Measurements from ENCODE around the gene ACAP1.
"Not testable (repeated sequence)": the region's sequence is repeated elsewhere in the genome, so short reads cannot be mapped to it uniquely, and the experiment has no call there.

ACAP1 gene

DNA sequence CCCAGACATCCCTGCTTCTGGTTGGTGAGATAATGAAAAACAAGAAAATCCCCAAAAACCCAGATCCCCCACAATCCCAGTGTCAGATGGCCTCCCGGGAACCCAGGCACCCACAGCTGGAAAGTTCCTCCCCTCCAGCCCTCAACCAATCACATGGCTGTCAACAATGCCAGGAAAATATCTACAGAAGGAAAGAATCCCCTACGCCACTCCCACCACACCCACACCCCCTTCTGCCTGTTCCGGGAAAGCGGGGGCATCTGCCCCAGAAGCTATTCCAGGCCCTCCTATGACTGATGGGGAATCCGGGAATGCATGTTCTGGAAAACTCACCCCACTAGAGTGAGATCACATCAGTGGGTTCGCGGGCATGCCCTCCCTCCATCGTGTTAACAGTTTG, 20.4 kb downstream of the ACAP1 start:
- no peak for DNase-seq

- DNase-seq = no peak
These were observed 21.1 kb downstream of the ACAP1 start for GRCh38 chr17:7357381-7357780.

DNA sequence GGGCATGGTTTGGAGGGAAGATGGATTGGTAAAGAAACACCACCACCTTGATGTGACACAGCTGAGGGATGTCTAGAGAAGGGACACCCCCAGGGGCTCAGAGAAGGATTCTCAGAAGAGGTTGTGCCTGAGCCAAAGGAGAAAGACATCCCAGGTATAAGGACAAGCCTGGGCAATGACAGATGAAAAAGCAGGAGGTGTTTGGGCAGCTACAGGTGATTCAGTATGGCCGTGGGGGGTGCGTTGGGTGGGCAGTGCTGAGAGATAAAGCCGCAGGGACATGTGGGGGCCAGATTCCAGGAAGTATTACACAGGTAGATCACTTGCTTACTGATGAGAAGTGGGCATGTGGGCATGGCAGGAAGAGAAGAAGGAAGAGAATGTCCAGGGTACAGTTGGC, 25.6 kb downstream of the ACAP1 start:
- DNase-seq = no peak

GRCh38 chr17:7363311-7363710, 27.0 kb downstream of the ACAP1 start:
- no peak for DNase-seq

DNA sequence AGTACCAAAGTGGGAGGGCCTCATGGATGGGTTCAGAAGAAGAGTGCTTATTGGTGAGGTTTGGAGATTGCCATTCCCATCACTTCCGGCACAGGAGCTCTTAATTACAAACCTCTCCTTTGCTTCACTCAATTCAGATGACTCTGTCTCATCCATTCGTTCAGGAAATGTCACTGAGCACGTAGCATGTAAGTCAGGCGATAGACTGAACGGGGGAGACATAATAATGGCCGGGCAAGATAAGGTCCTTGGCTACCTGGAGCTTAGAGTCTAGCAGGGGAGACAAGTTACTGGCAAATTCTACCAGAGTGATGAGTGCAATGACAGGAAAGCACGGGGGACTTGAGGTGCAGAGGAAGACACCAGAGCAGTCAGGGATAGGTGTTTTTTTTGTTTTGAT, 29.6 kb downstream of the ACAP1 start:
- DNase-seq = not testable (repeated sequence)

- no peak for DNase-seq
These were observed 30.8 kb downstream of the ACAP1 start for GRCh38 chr17:7367083-7367482.

- no peak for DNase-seq
These were observed 31.7 kb downstream of the ACAP1 start for GRCh38 chr17:7367918-7368598.

- not testable (repeated sequence) for DNase-seq
These were observed 32.3 kb downstream of the ACAP1 start for GRCh38 chr17:7368599-7368994.

DNA sequence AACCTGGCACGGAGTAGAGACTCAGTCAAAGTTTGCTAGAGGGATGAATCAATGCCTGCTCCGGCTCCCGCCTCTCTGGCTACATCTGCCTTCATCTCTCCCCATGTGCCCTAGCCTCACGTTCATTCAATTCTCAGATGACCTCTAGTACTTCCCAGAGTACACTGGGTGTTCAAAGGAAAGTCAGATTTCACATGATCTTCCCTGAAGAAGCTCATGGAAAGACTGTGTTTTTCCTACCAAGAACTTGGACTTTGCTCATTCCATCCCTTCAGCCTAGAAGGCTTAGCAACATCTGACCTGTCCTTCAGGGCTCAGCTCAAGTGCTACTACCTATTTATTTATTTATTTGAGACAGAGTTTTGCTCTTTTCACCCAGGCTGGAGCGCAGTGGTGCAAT, 33.5 kb downstream of the ACAP1 start:
- DNase-seq = no peak

DNA sequence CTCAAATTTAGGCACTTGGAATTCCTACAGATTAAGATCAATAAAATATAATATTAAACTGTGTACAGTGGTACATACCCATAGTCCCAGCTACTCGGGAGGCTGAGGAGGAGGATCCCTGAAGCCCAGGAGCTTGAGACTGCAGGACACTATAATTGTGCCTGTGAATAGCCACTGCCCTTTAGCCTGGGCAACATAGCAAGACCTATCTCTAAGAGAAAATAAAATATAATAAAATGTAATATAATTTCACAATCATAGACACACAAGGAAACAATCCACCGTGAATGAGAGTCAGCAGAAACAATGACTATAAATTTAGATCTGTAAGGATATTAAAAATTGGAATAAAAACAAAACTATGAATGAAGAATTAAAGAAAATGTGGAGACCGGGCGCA, 34.5 kb downstream of the ACAP1 start:
- no peak for DNase-seq

GRCh38 chr17:7374353-7374752, 38.0 kb downstream of the ACAP1 start:
- DNase-seq = no peak

GRCh38 chr17:7379134-7379533, 42.8 kb downstream of the ACAP1 start:
- no peak for DNase-seq

- DNase-seq = no peak
These were observed 44.0 kb downstream of the ACAP1 start for GRCh38 chr17:7380321-7380720.

- DNase-seq = no peak
These were observed 44.7 kb downstream of the ACAP1 start, which contains the start of gene TNK1 for GRCh38 chr17:7380855-7381683. TSS of gene TNK1 (plus strand) at chr17:7381089. CDS start at chr17:7382927, 1,838 bp downstream.

DNA sequence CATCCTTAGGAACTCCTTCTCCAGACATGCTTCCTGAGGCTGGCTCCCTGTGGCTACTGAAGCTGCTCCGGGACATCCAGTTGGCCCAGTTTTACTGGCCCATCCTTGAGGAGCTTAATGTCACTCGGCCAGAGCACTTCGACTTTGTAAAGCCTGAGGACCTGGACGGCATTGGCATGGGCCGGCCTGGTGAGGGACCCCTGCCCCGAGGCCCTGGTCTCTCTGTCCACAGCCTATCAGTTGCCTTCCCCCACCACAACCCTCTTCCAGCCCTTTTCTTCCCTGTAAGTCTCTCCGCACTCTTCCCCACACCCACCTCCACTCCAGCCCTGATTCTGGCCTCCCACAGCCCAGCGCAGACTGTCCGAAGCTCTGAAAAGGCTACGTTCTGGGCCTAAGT, 46.6 kb downstream of the ACAP1 start:
- no peak for DNase-seq

- no peak for DNase-seq
These were observed 47.0 kb downstream of the ACAP1 start for GRCh38 chr17:7383371-7383741.

DNA sequence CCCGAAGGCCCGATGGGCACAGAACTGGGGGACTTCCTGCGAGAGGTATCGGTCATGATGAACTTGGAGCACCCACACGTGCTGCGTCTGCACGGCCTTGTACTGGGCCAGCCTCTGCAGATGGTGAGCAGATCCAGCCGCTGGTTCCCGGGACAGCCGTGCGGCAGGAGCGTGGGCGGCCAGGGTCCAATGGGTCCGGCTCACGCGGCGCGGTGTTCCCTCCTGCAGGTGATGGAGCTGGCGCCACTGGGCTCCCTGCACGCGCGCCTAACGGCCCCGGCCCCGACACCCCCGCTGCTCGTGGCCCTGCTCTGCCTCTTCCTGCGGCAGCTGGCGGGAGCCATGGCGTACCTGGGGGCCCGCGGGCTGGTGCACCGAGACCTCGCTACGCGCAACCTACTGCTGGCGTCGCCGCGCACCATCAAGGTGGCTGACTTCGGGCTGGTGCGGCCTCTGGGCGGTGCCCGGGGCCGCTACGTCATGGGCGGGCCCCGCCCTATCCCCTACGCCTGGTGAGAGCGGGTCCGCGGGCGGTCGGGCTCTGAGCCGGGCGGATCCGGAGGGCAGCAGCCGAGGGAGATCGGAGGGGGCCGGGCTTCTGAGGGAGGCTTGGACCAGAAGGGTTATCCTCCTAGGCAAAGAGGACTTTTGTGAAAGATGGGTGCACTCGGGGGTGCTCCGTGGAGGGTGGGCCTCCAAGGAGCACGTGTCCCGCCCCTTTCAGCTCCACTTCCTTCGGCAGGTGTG, 47.6 kb downstream of the ACAP1 start:
- DNase-seq = peak; percentile 78

DNA sequence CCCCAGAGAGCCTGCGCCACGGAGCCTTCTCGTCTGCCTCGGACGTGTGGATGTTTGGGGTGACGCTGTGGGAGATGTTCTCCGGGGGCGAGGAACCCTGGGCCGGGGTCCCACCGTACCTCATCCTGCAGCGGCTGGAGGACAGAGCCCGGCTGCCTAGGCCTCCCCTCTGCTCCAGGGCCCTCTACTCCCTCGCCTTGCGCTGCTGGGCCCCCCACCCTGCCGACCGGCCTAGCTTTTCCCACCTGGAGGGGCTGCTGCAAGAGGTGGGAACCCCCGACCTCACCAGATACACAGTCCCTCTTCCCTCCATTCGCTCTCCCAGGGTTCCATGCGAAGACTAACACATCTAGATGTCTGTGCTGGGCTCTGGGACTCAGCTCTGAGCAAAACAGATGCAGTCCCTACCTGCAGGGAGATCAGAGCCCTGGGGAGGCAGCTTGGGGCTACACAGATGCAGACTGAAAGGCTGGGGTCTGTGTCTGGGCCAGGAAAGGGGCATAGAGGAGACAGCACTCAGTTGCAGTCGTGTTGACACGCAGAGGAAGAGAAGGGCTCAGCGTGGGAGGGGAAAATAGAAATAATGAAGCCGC, 48.3 kb downstream of the ACAP1 start:
- DNase-seq = no peak

DNA sequence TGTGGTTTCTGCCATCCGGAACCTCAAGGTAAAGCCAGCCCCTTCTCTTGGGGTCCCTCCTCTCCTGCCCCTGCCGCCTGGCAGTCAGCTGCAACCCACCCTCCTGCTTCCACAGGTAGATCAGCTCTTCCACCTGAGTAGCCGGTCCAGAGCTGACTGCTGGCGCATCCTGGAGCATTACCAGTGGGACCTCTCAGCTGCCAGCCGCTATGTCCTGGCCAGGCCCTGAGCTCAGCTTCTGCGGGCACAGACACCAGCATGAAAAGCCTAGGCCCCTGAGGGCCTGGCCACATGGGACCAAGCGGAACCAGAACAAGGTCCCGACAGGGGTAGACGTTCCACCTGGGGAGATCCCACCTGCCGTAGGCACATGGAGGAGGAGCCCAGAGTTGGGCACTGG, 52.5 kb downstream of the ACAP1 start:
- no peak for DNase-seq

- DNase-seq = no peak
These were observed 53.9 kb downstream of the ACAP1 start for GRCh38 chr17:7389924-7390910.

GRCh38 chr17:7391307-7391706, 55.0 kb downstream of the ACAP1 start:
- no peak for DNase-seq
